ENCODE data around the gene B3GALNT2. TPM values are rescaled to one million over a fixed set of nuclear protein-coding genes. Genes with fewer than 3 reads are reported as not detected.

Gene B3GALNT2
- total RNA-seq, 1 experiment from 2014 or later = 60.6 TPM

GRCh38 chr1:235455097-235455496 lies 49.2 kb downstream of the B3GALNT2 start:
- H2AFZ ChIP-seq = no peak overlapping the region
- H4K20me1 ChIP-seq (ENCODE audit: insufficient read depth) = no peaks in the 10 kb centered on the region
- no TSS peak for BruUV-seq (replicated peaks)
- peaks cover 17% of the 10 kb centered on the region; the same call in 1 of the 2 replicates for H3K36me3 ChIP-seq (ENCODE audit: low read depth)
- H3K4me1 ChIP-seq (replicated peaks; ENCODE audit: insufficient read depth) = no peaks in the 10 kb centered on the region
- TF ChIP-seq CTCF (conservative IDR thresholded peaks at IDR 0.05) = no peak
- TF ChIP-seq EZH2 (IDR thresholded peaks at IDR 0.05; ENCODE audit: low read depth) = no peak
- DNase-seq = no peak
- no peaks in the 10 kb centered on the region for H3K9me3 ChIP-seq (ENCODE audit: insufficient read depth, low read depth)
- no peak overlapping the region for H3K27ac ChIP-seq
- no peaks in the 10 kb centered on the region for H3K9me2 ChIP-seq (ENCODE audit: insufficient read depth)
- POLR2A ChIA-PET (ENCODE audit: unreplicated experiment) = no interaction called here
- CTCF ChIA-PET = no interaction called here
- H3K4me2 ChIP-seq = no peak overlapping the region
- no peak overlapping the region for H3K4me3 ChIP-seq
- intact Hi-C loops (cut with micrococcal nuclease; ENCODE audit: unreplicated experiment) = no loop called here
- H3F3A ChIP-seq (ENCODE audit: insufficient read depth, low read depth) = no peaks in the 10 kb centered on the region; the same call in 1 of the 2 replicates
- no peaks in the 10 kb centered on the region for H3K27me3 ChIP-seq (ENCODE audit: insufficient read depth, low read depth)
- no peaks in the 10 kb centered on the region for H3K79me2 ChIP-seq (ENCODE audit: low read depth)

- no peak overlapping the region for H3K27ac ChIP-seq
- TF ChIP-seq EZH2 (IDR thresholded peaks at IDR 0.05; ENCODE audit: low read depth) (no peak), CTCF (conservative IDR thresholded peaks at IDR 0.05) (no peak)
- peaks cover 21% of the 10 kb centered on the region; the same call in 1 of the 2 replicates for H3K36me3 ChIP-seq (ENCODE audit: low read depth)
- no peak overlapping the region for H3K4me2 ChIP-seq
- ChIA-PET POLR2A (ENCODE audit: unreplicated experiment) (interaction anchor here (0.6 kb wide), 1 partner anchor 293 kb away, joined by 4 read pairs; no protein-coding TSS in a partner anchor), CTCF (no interaction called here)
- intact Hi-C loops (cut with micrococcal nuclease; ENCODE audit: unreplicated experiment) = no loop called here
- H3F3A ChIP-seq (ENCODE audit: insufficient read depth, low read depth) = peaks cover 2% of the 10 kb centered on the region; the same call in 1 of the 2 replicates
- H3K9me3 ChIP-seq (ENCODE audit: insufficient read depth, low read depth) = no peaks in the 10 kb centered on the region
- no peaks in the 10 kb centered on the region for H3K79me2 ChIP-seq (ENCODE audit: low read depth)
- H2AFZ ChIP-seq = no peak overlapping the region
- DNase-seq = no peak
- no peaks in the 10 kb centered on the region for H3K4me1 ChIP-seq (replicated peaks; ENCODE audit: insufficient read depth)
- H3K9me2 ChIP-seq (ENCODE audit: insufficient read depth) = no peaks in the 10 kb centered on the region
- H3K4me3 ChIP-seq = no peak overlapping the region
- no TSS peak for BruUV-seq (replicated peaks)
- no peaks in the 10 kb centered on the region for H4K20me1 ChIP-seq (ENCODE audit: insufficient read depth)
- no peaks in the 10 kb centered on the region for H3K27me3 ChIP-seq (ENCODE audit: insufficient read depth, low read depth)
These were observed 50.2 kb downstream of the B3GALNT2 start for GRCh38 chr1:235454021-235454420.

- H3K27me3 ChIP-seq (ENCODE audit: insufficient read depth, low read depth) = no peaks in the 10 kb centered on the region
- no peak overlapping the region for H2AFZ ChIP-seq
- no peaks in the 10 kb centered on the region for H3K9me3 ChIP-seq (ENCODE audit: insufficient read depth, low read depth)
- no peaks in the 10 kb centered on the region for H4K20me1 ChIP-seq (ENCODE audit: insufficient read depth)
- no peak overlapping the region for H3K4me3 ChIP-seq
- ChIA-PET CTCF (no interaction called here), POLR2A (ENCODE audit: unreplicated experiment) (interaction anchor here (0.8 kb wide), 1 partner anchor 36 kb away, joined by 4 read pairs; no protein-coding TSS in a partner anchor)
- intact Hi-C loops (cut with micrococcal nuclease; ENCODE audit: unreplicated experiment) = no loop called here
- H3K27ac ChIP-seq = 0 out of 2 replicates have a peak overlapping the region, but pooled peaks have one; percentile 21
- no peaks in the 10 kb centered on the region for H3K79me2 ChIP-seq (ENCODE audit: low read depth)
- H3K36me3 ChIP-seq (ENCODE audit: low read depth) = peaks cover 36% of the 10 kb centered on the region
- no peak overlapping the region for H3K4me2 ChIP-seq
- H3K4me1 ChIP-seq (replicated peaks; ENCODE audit: insufficient read depth) = no peaks in the 10 kb centered on the region
- BruUV-seq (replicated peaks) = no TSS peak
- peaks cover 3% of the 10 kb centered on the region; the same call in 1 of the 2 replicates for H3F3A ChIP-seq (ENCODE audit: insufficient read depth, low read depth)
- no peak for DNase-seq
- H3K9me2 ChIP-seq (ENCODE audit: insufficient read depth) = no peaks in the 10 kb centered on the region
- TF ChIP-seq CTCF (conservative IDR thresholded peaks at IDR 0.05) (no peak), EZH2 (IDR thresholded peaks at IDR 0.05; ENCODE audit: low read depth) (no peak)
These were observed 53.3 kb downstream of the B3GALNT2 start for GRCh38 chr1:235450886-235451483.
